ENCODE measurements around the gene SMARCE1.
"Not testable (repeated sequence)": the region's sequence is repeated elsewhere in the genome, so short reads cannot be mapped to it uniquely, and the experiment has no call there.

The SMARCE1 gene

DNA sequence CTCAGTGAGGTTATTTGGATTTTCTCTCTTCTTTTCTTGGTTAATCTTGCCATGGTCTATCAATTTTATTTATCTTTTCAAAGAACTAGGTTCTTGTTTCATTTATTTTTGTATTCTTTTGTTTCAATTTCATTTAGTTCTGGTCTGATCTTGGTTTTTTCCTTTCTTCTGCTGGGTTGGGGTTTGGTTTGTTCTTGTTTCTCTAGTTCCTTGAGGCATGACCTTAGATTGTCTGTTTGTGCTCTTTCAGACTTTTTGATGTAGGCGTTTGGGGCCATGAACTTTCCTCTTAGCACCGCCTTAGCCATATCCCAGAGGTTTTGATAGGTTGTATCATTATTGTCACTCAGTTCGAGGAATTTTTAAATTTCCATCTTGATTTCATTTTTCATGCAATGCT is 61.4 kb downstream of the SMARCE1 start:
- DNase-seq (ENCODE audit: extremely low read depth in 1 of 2, low read depth in 1 of 2): not testable (repeated sequence)

DNA sequence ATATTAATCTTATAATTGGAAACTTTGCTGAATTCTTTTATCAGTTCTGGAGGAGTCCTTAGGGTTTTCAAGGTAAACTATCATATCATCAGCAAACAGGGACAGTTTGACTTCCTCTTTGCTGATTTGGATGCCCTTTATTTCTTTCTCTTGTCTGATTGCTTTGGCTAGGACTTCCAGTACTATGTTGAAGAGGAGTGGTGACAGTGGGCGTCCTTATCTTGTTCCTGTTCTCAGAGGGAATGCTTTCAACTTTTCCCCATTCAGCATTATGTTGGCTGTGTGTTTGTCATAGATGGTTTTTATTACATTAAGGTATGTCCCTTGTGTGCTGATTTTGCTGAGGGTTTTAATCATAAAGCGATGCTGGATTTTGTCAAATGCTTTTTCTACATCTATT is 62.7 kb downstream of the SMARCE1 start:
- not testable (repeated sequence) for DNase-seq (ENCODE audit: extremely low read depth in 1 of 2, low read depth in 1 of 2)

DNA sequence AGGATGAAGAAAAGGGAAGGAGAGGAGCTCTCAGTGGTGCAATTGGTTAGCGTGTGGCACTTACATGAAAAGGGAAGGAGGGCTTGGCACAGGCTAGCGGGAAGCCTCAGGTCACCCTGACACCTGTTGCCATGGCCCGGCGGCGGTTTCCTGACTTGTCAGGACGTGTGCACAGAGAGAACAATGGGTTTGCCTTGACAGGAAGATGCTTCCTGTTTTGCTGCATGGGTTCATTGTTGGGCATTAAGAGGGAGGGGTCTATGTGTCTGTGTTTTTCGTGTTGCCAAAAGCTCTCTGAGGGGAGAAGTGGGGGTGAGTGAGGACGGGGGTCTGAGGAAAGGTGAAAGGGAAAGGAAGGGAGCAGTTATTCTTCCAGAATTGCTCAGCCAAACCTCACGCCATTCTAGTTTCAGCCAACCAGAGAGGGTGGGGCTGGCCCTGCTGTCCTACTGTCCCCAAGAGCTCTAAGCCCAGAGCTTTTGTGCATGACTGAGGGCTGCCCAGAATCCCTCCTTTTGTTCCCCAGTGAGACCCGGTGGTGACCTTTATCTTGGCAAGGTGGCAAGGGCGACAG is 65.2 kb downstream of the SMARCE1 start:
- no peak for DNase-seq (ENCODE audit: extremely low read depth in 1 of 2, low read depth in 1 of 2)

DNA sequence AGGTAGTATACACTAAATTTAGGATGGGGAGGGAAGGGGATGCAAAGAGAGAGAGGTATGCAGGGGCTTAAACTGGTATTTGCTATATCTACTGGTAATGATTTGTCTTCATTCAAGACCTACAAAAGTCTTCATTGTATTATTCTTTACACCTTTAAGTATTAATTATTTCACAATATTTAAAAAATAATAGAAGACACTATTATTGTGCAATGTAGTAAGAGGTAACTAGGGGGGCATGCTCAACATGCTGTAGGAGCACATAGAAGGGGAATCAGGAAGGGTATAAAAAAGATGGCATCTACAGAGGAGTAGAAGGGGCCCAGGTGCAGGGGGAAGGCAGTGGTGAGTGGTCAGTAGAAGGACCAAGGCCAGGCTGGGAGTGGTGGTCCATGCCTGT is 67.5 kb downstream of the SMARCE1 start:
- no peak for DNase-seq (ENCODE audit: extremely low read depth in 1 of 2, low read depth in 1 of 2)

DNA sequence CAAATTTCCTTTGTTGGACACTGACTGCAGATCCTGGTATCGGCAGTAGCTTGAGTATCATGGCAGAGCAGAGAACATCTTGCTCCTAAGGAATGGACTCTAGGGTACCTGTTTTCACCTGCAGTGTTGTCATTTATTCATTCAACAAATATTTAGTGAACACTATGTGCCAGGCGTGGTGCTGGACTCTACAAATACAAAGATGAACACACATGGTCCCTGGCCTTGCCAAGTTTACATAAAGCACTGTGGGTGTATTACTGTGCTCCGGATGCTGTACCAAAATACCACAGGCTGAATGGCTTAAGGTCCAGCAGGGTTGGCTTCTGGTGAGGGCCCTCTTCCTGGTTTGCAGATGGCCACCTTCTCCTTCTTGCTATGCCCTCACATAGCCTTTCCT is 68.1 kb downstream of the SMARCE1 start:
- no peak for DNase-seq (ENCODE audit: extremely low read depth in 1 of 2, low read depth in 1 of 2)

DNA sequence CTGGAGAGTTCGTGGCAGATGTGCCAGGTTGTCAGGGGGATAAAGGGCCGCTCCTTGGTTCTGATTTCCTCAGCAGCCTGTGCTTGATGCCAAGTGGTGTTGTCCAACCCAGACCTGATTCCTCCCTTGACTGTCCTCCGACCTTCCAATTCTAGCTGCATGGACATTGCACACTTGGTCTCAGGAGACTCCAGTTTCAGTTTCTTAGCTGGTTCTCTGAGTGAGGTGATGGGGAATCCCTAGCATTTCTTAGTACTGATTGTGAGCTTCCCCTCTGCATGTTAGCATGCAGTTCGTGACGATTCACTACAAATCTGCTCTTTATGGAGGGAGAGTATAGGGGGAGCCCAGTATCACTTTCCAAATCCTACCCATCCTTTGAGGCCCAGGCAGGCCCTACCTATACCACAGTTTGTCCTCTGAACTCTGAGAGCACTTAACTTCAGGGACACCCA is 70.0 kb downstream of the SMARCE1 start:
- DNase-seq (ENCODE audit: extremely low read depth in 1 of 2, low read depth in 1 of 2): no peak

DNA sequence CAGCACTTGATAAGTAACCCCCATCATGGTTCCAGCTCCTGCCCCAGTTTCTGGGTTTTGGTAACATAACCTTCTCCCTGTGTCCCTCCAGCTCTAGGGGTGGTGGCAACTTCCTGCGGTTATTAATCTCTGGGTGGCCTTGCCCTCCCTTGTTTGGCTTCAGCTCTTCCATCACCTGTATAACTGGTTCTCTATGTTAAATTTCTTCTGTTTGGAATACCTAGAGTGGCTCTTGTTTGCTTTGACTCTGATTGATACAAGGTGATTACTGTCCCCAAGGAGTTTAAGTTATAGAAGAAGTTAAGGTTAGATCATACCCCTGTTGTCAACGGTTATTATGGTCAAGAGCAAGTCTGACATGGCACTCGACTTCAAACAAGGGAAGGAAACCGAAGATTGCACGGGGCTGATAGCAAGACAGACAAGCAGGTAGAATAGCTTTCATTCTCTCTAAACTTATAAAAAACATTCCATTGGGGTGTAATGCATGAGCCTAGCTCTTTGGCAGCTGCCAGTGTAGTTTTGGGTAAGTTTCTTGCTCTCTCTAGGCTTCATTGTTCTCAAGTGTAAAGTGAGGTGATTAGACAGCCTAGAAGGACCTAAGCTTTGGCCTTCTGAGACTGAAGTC is 71.4 kb downstream of the SMARCE1 start:
- no peak for DNase-seq (ENCODE audit: extremely low read depth in 1 of 2, low read depth in 1 of 2)
